ENCODE measurements around the gene FHIT.

- TF ChIP-seq EZH2phosphoT487 (IDR thresholded peaks at IDR 0.05; ENCODE audit: borderline replicate concordance, low read length), result no peak
- no peak for TF ChIP-seq CTCF (IDR thresholded peaks at IDR 0.05; ENCODE audit: low read depth, low read length, poor library complexity, severe bottlenecking)
Observed at GRCh38 chr3:60552581-60552980, 698.7 kb downstream of the FHIT start.
